ENCODE data around the gene DENND4C. TPM values are rescaled to one million over a fixed set of nuclear protein-coding genes. Genes with fewer than 3 reads are reported as not detected.
"Not testable (repeated sequence)": the region's sequence is repeated elsewhere in the genome, so short reads cannot be mapped to it uniquely, and the experiment has no call there.

DENND4C gene
- total RNA-seq, 1 experiment from 2014 or later, result 31.5 TPM

GRCh38 chr9:19216466-19216865, 14.0 kb upstream of the DENND4C start:
- no peak for DNase-seq (ENCODE audit: low spot score)
- in situ Hi-C loops (cut with HindIII; ENCODE audit: low sequenced_read_pairs), result no loop called here

- DNase-seq (ENCODE audit: low spot score), result no peak
- in situ Hi-C loops (cut with HindIII; ENCODE audit: low sequenced_read_pairs), result no loop called here
These were observed 9.2 kb upstream of the DENND4C start for GRCh38 chr9:19221326-19221725.

- DNase-seq (ENCODE audit: low spot score), result no peak
- in situ Hi-C loops (cut with HindIII; ENCODE audit: low sequenced_read_pairs), result no loop called here
These were observed 6.8 kb upstream of the DENND4C start for GRCh38 chr9:19223724-19224123.

- DNase-seq (ENCODE audit: low spot score), result no peak
- in situ Hi-C loops (cut with HindIII; ENCODE audit: low sequenced_read_pairs), result no loop called here
These were observed 5.9 kb upstream of the DENND4C start for GRCh38 chr9:19224563-19224962.

GRCh38 chr9:19229595-19230354, 718 bp upstream of the DENND4C start:
- in situ Hi-C loops (cut with HindIII; ENCODE audit: low sequenced_read_pairs), result no loop called here
- peak; percentile 82 for DNase-seq (ENCODE audit: low spot score)

GRCh38 chr9:19231126-19231903, 822 bp downstream of the DENND4C start:
- peak; percentile 58 for DNase-seq (ENCODE audit: low spot score)
- in situ Hi-C loops (cut with HindIII; ENCODE audit: low sequenced_read_pairs), result no loop called here

- in situ Hi-C loops (cut with HindIII; ENCODE audit: low sequenced_read_pairs), result no loop called here
- peak; percentile 54 for DNase-seq (ENCODE audit: low spot score)
These were observed 1.7 kb downstream of the DENND4C start for GRCh38 chr9:19231904-19232822.

GRCh38 chr9:19232823-19233194, 2.3 kb downstream of the DENND4C start:
- peak; percentile 27 for DNase-seq (ENCODE audit: low spot score)
- in situ Hi-C loops (cut with HindIII; ENCODE audit: low sequenced_read_pairs), result no loop called here

- DNase-seq (ENCODE audit: low spot score), result no peak
- in situ Hi-C loops (cut with HindIII; ENCODE audit: low sequenced_read_pairs), result no loop called here
These were observed 2.9 kb downstream of the DENND4C start for GRCh38 chr9:19233344-19233743.

- in situ Hi-C loops (cut with HindIII; ENCODE audit: low sequenced_read_pairs), result no loop called here
- no peak for DNase-seq (ENCODE audit: low spot score)
These were observed 9.5 kb downstream of the DENND4C start for GRCh38 chr9:19239955-19240354.

GRCh38 chr9:19241728-19242127, 11.2 kb downstream of the DENND4C start:
- in situ Hi-C loops (cut with HindIII; ENCODE audit: low sequenced_read_pairs), result no loop called here
- DNase-seq (ENCODE audit: low spot score), result no peak

- no peak for DNase-seq (ENCODE audit: low spot score)
- in situ Hi-C loops (cut with HindIII; ENCODE audit: low sequenced_read_pairs), result no loop called here
These were observed 13.0 kb downstream of the DENND4C start for GRCh38 chr9:19243366-19244033.

GRCh38 chr9:19246891-19247290, 16.4 kb downstream of the DENND4C start:
- no peak for DNase-seq (ENCODE audit: low spot score)
- in situ Hi-C loops (cut with HindIII; ENCODE audit: low sequenced_read_pairs), result no loop called here

GRCh38 chr9:19247420-19247819, 16.9 kb downstream of the DENND4C start:
- DNase-seq (ENCODE audit: low spot score), result no peak
- in situ Hi-C loops (cut with HindIII; ENCODE audit: low sequenced_read_pairs), result no loop called here

GRCh38 chr9:19250346-19250745, 19.9 kb downstream of the DENND4C start:
- in situ Hi-C loops (cut with HindIII; ENCODE audit: low sequenced_read_pairs); DNase-seq (ENCODE audit: low spot score): not testable (repeated sequence)

GRCh38 chr9:19251203-19251602, 20.7 kb downstream of the DENND4C start:
- DNase-seq (ENCODE audit: low spot score); in situ Hi-C loops (cut with HindIII; ENCODE audit: low sequenced_read_pairs): not testable (repeated sequence)

GRCh38 chr9:19251622-19252021, 21.1 kb downstream of the DENND4C start:
- in situ Hi-C loops (cut with HindIII; ENCODE audit: low sequenced_read_pairs); DNase-seq (ENCODE audit: low spot score): not testable (repeated sequence)

GRCh38 chr9:19252174-19252884, 21.8 kb downstream of the DENND4C start:
- no peak for DNase-seq (ENCODE audit: low spot score)

GRCh38 chr9:19252885-19253219, 22.4 kb downstream of the DENND4C start:
- in situ Hi-C loops (cut with HindIII; ENCODE audit: low sequenced_read_pairs), result no loop called here
- no peak for DNase-seq (ENCODE audit: low spot score)

More at GRCh38 chr9:19252174-19252884, 21.8 kb downstream of the DENND4C start:
- in situ Hi-C loops (cut with HindIII; ENCODE audit: low sequenced_read_pairs), result no loop called here
